GM19025 (cell line): Measurements from ENCODE around the gene PHACTR1.

ENCODE experiments used
- ATAC-seq: cut with Tn5 transposase; IDR thresholded peaks from one replicate; pipeline ENCODE4 v1.9.1; 2021; ENCODE audit warnings: mild to moderate bottlenecking, low read depth, moderate library complexity; ENCODE audit not compliant: unreplicated experiment

PHACTR1 gene

GRCh38 chr6:12844284-12845223 is 128.0 kb downstream of the PHACTR1 start:
- ATAC-seq = no peak

GRCh38 chr6:12845224-12846004 is 128.8 kb downstream of the PHACTR1 start:
- no peak for ATAC-seq

- ATAC-seq = no peak
Observed at GRCh38 chr6:12848964-12849808, 132.6 kb downstream of the PHACTR1 start.

- no peak for ATAC-seq
Observed at GRCh38 chr6:12849809-12850198, 133.2 kb downstream of the PHACTR1 start.

GRCh38 chr6:12851123-12851695 is 134.6 kb downstream of the PHACTR1 start:
- no peak for ATAC-seq

GRCh38 chr6:12861603-12862002 is 145.0 kb downstream of the PHACTR1 start:
- ATAC-seq = no peak

GRCh38 chr6:12865117-12865516 is 148.6 kb downstream of the PHACTR1 start:
- ATAC-seq = no peak

GRCh38 chr6:12865671-12866181 is 149.2 kb downstream of the PHACTR1 start:
- no peak for ATAC-seq

GRCh38 chr6:12866422-12867029 is 150.0 kb downstream of the PHACTR1 start:
- ATAC-seq = no peak

- no peak for ATAC-seq
Observed at GRCh38 chr6:12869816-12870432, 153.4 kb downstream of the PHACTR1 start.

- ATAC-seq = no peak
Observed at GRCh38 chr6:12873691-12874090, 157.1 kb downstream of the PHACTR1 start.

GRCh38 chr6:12875051-12875450 is 158.5 kb downstream of the PHACTR1 start:
- no peak for ATAC-seq

GRCh38 chr6:12878741-12879140 is 162.2 kb downstream of the PHACTR1 start:
- ATAC-seq = no peak

- ATAC-seq = no peak
Observed at GRCh38 chr6:12882761-12883290, 166.3 kb downstream of the PHACTR1 start.

GRCh38 chr6:12884983-12885382 is 168.4 kb downstream of the PHACTR1 start:
- no peak for ATAC-seq

- ATAC-seq = no peak
Observed at GRCh38 chr6:12886961-12887775, 170.6 kb downstream of the PHACTR1 start.

- no peak for ATAC-seq
Observed at GRCh38 chr6:12890171-12890790, 173.7 kb downstream of the PHACTR1 start.

- no peak for ATAC-seq
Observed at GRCh38 chr6:12891595-12891994, 175.0 kb downstream of the PHACTR1 start.
